SK-N-SH (cell line): ENCODE data around the gene PERM1. TPM values are rescaled to one million over a fixed set of nuclear protein-coding genes. Genes with fewer than 3 reads are reported as not detected.

Experiments
- CTCF ChIA-PET: fragments of 300-600, 350-600 bp; formaldehyde crosslinking; extraction: SDS; loops from one replicate; lab custom pipeline; 2021; lab: Yijun Ruan, JAX
- POLR2A ChIA-PET: fragments of 350-600 bp; sonication (Branson Sonifier 250); formaldehyde crosslinking; extraction: SDS; loops from one replicate; lab custom pipeline; 2020; ENCODE audit warnings: antibody characterized with exemption, inconsistent platforms; lab: Yijun Ruan, JAX
- DNase-seq: peaks from one replicate; pipeline ENCODE4 v3.0.0; 2012
- H2AFZ ChIP-seq: fragments of 200-600 bp; sonication (generic); 2 replicates; pipeline ENCODE4 v1.8.1; 2016; ENCODE audit warnings: antibody characterized with exemption, mild to moderate bottlenecking, low read depth
- H3F3A ChIP-seq: fragments of 200-600 bp; sonication (generic); replicated peaks from 2 replicates; pipeline ENCODE3; 2016; ENCODE audit warnings: antibody characterized with exemption, mild to moderate bottlenecking; ENCODE audit not compliant: insufficient read depth
- H3K27ac ChIP-seq, 2 experiments: fragments of 200-500 bp in 1 of 2; fragments of 200-600 bp in 1 of 2; sonication (Bioruptor generic) in 1 of 2; sonication (generic), shearing (Covaris generic) in 1 of 2; 2 replicates each; pipeline versions ENCODE4 v1.5.1 to v1.6.1; 2014 to 2016; ENCODE audit warnings: low read depth in 2 of 2, inconsistent platforms in 1 of 2, low read length in 1 of 2, mild to moderate bottlenecking in 1 of 2, mixed read lengths in 1 of 2
- H3K27me3 ChIP-seq: fragments of 200-600 bp; sonication (generic), shearing (Covaris generic); 2 replicates; pipeline ENCODE4 v1.6.1; 2016; ENCODE audit warnings: mixed run types; ENCODE audit not compliant: insufficient read depth
- H3K36me3 ChIP-seq, 2 experiments: fragments of 200-500 bp in 1 of 2; fragments of 200-600 bp in 1 of 2; sonication (Bioruptor generic) in 1 of 2; sonication (generic) in 1 of 2; replicated peaks in 1 of 2; 2 replicates each; pipeline versions ENCODE3 to v1.5.1; 2014 to 2016; ENCODE audit warnings: low read length in 1 of 2, mild to moderate bottlenecking in 1 of 2; ENCODE audit not compliant: insufficient read depth in 2 of 2, control insufficient read depth in 1 of 2
- H3K4me1 ChIP-seq, 2 experiments: fragments of 200-500 bp in 1 of 2; fragments of 200-600 bp in 1 of 2; sonication (Bioruptor generic) in 1 of 2; sonication (generic), shearing (Covaris generic) in 1 of 2; 2 replicates each; pipeline versions ENCODE4 v1.5.1 to v1.6.1; 2014 to 2016; ENCODE audit warnings: low read depth in 1 of 2, low read length in 1 of 2, mixed run types in 1 of 2; ENCODE audit not compliant: insufficient read depth in 2 of 2, control insufficient read depth in 1 of 2
- H3K4me2 ChIP-seq: fragments of 200-600 bp; sonication (generic), shearing (Covaris generic); 2 replicates; pipeline ENCODE4 v1.6.1; 2017; ENCODE audit warnings: mixed run types
- H3K4me3 ChIP-seq, 2 experiments: fragments of 200-500 bp in 1 of 2; fragments of 200-600 bp in 1 of 2; sonication (Bioruptor generic) in 1 of 2; sonication (generic), shearing (Covaris generic) in 1 of 2; 2 replicates each; pipeline versions ENCODE4 v1.5.1 to v1.8.1; 2014 to 2016; ENCODE audit warnings: low read depth in 2 of 2, inconsistent platforms in 1 of 2, low read length in 1 of 2, mild to moderate bottlenecking in 1 of 2, mixed read lengths in 1 of 2, moderate library complexity in 1 of 2
- H3K79me2 ChIP-seq: fragments of 200-600 bp; sonication (generic); 2 replicates; pipeline ENCODE4 v1.8.1; 2017; ENCODE audit warnings: mild to moderate bottlenecking; ENCODE audit not compliant: insufficient read depth
- H3K9ac ChIP-seq: fragments of 200-600 bp; sonication (generic); 2 replicates; pipeline ENCODE4 v1.6.1; 2017; ENCODE audit warnings: mixed run types
- H3K9me2 ChIP-seq: fragments of 200-600 bp; sonication (generic); 2 replicates; pipeline ENCODE4 v1.6.1; 2017; ENCODE audit warnings: mixed run types
- H3K9me3 ChIP-seq: fragments of 200-600 bp; sonication (generic); 2 replicates; pipeline ENCODE4 v1.6.1; 2017; ENCODE audit warnings: mixed run types, mild to moderate bottlenecking, moderate library complexity
- H4K20me1 ChIP-seq: fragments of 200-600 bp; sonication (generic); 2 replicates; pipeline ENCODE4 v1.6.1; 2017; ENCODE audit warnings: mild to moderate bottlenecking, mixed run types; ENCODE audit not compliant: insufficient read depth
- CHD2 ChIP-seq: fragments of 150-350 bp; IDR thresholded peaks from 2 replicates; pipeline ENCODE4 v1.6.1; 2018; ENCODE audit warnings: low read length; ENCODE audit not compliant: partially characterized antibody
- CTCF ChIP-seq: fragments of 200-600 bp; sonication (generic); IDR thresholded peaks from 2 replicates; pipeline ENCODE4 v1.6.1; 2017; ENCODE audit warnings: antibody characterized with exemption, mild to moderate bottlenecking, moderate library complexity
- EZH2phosphoT487 ChIP-seq: fragments of 200-600 bp; sonication (generic); IDR thresholded peaks from 2 replicates; pipeline ENCODE4 v1.6.1; 2017; ENCODE audit warnings: low read depth, mixed run types, mild to moderate bottlenecking, antibody characterized with exemption, moderate library complexity, borderline replicate concordance
- POLR2AphosphoS5 ChIP-seq: IDR thresholded peaks from 2 replicates; pipeline ENCODE4 v1.6.1; 2012; ENCODE audit warnings: low read depth, low read length
- TCF12 ChIP-seq: IDR thresholded peaks from 2 replicates; pipeline ENCODE4 v1.4.0; 2012
- WGBS: methylation state at CpG from one replicate; pipeline ENCODE4 v1.1.6; 2017; ENCODE audit warnings: low lambda C conversion rate; 5-methylcytosine and 5-hydroxymethylcytosine counted together
- polyA plus RNA-seq, 3 experiments: library from polyadenylated mRNA; depleted of rRNA; stranded (reverse); fragments of >200 nt; gene quantifications; 2 replicates each; pipeline ENCODE4 v1.2.3, GENCODE V29; 2012

PERM1 gene
- polyA plus RNA-seq, 1 of the 3 experiments (the other 2 are of a cell fraction): 0.25 TPM

- no peak overlapping the region for H3K4me3 ChIP-seq
- no peaks in the 10 kb centered on the region for H3K79me2 ChIP-seq
- H3K9ac ChIP-seq: no peak overlapping the region
- no peak overlapping the region for H2AFZ ChIP-seq
- H3K9me2 ChIP-seq: no peaks in the 10 kb centered on the region
- POLR2A ChIA-PET: interaction anchor here (3.2 kb wide), 1 partner anchor 39 kb away, joined by 13 read pairs; no protein-coding TSS in a partner anchor
- peak overlapping the region in 1 of 2 experiments; percentile 86; a peak in 2 of 4 replicates for H3K27ac ChIP-seq
- no peaks in the 10 kb centered on the region for H4K20me1 ChIP-seq
- CTCF ChIA-PET: interaction anchor here (0.6 to 8.9 kb wide), 6 partner anchors 13 to 58 kb away, joined by 3 to 125 read pairs (median 4); no protein-coding TSS in a partner anchor
- peaks cover 0 to 39% of the 10 kb centered on the region in 2 experiments for H3K36me3 ChIP-seq
- 88% methylated on average over 13 of the region's 27 CpGs for WGBS
- no peak overlapping the region for H3K4me2 ChIP-seq
- no peak for DNase-seq
- H3K9me3 ChIP-seq: no peaks in the 10 kb centered on the region
- TF ChIP-seq EZH2phosphoT487 (no peak), CTCF (no peak), CHD2 (peak; percentile 0)
- H3K4me1 ChIP-seq: peaks cover 0 to 59% of the 10 kb centered on the region in 2 experiments; a peak in 1 of 4 replicates
- peaks cover 20% of the 10 kb centered on the region for H3F3A ChIP-seq
- no peaks in the 10 kb centered on the region for H3K27me3 ChIP-seq
Measured at GRCh38 chr1:943545-944340, 38.1 kb downstream of the PERM1 start.

GRCh38 chr1:942864-943533, 38.9 kb downstream of the PERM1 start:
- Histone ChIP-seq H3K27ac (peak overlapping the region in 1 of 2 experiments; percentile 86; a peak in 2 of 4 replicates), H2AFZ (no peak overlapping the region), H3K36me3 (peaks cover 0 to 31% of the 10 kb centered on the region in 2 experiments), H3K9me2 (no peaks in the 10 kb centered on the region), H3K4me2 (no peak overlapping the region), H3K27me3 (no peaks in the 10 kb centered on the region), H3K9ac (no peak overlapping the region), H3K4me1 (peaks cover 0 to 61% of the 10 kb centered on the region in 2 experiments; a peak in 1 of 4 replicates), H4K20me1 (no peaks in the 10 kb centered on the region), H3F3A (peaks cover 20% of the 10 kb centered on the region), H3K79me2 (no peaks in the 10 kb centered on the region), H3K9me3 (no peaks in the 10 kb centered on the region), H3K4me3 (no peak overlapping the region; a peak in 1 of 4 replicates)
- no peak for DNase-seq
- TF ChIP-seq POLR2AphosphoS5 (peak; percentile 37), TCF12 (no peak)
- ChIA-PET POLR2A (interaction anchor here (1.5 to 3.2 kb wide), 3 partner anchors 17 to 38 kb away, joined by 4 to 13 read pairs (median 9); no protein-coding TSS in a partner anchor), CTCF (interaction anchor here (0.6 to 8.9 kb wide), 7 partner anchors 16 to 349 kb away, joined by 3 to 125 read pairs (median 4); partner anchors contain the start of gene NOC2L)
- 76% methylated on average over 3 of the region's 27 CpGs for WGBS
